Fibroblast of lung (primary cell): ENCODE results near the gene MC5R. TPM values are rescaled to one million over a fixed set of nuclear protein-coding genes. Genes with fewer than 3 reads are reported as not detected.
A peak's percentile ranks its signal among the peaks of the same experiment; 100 is the strongest.

Source experiments
- DNase-seq, 2 donors: peaks; one replicate each; pipeline versions ENCODE4 v3.0.0 to v3.0.0-alpha.2; 2010; ENCODE audit warnings: low read depth in 2 of 2
- H2AFZ ChIP-seq: 2 replicates; pipeline ENCODE4 v1.5.1; 2012; ENCODE audit warnings: low read length, control low read depth, inconsistent platforms
- H3K27ac ChIP-seq: 2 replicates; pipeline ENCODE4 v1.5.1; 2011; ENCODE audit warnings: low read length, control low read depth; ENCODE audit not compliant: insufficient read depth
- H3K27me3 ChIP-seq: 2 replicates; pipeline ENCODE4 v1.5.1; 2011; ENCODE audit warnings: mild to moderate bottlenecking, low read length; ENCODE audit not compliant: control insufficient read depth, insufficient read depth
- H3K36me3 ChIP-seq: 2 replicates; pipeline ENCODE4 v1.5.1; 2011; ENCODE audit warnings: low read length; ENCODE audit not compliant: control insufficient read depth, insufficient read depth
- H3K4me1 ChIP-seq: 2 replicates; pipeline ENCODE4 v1.5.1; 2011; ENCODE audit warnings: low read length; ENCODE audit not compliant: control insufficient read depth, insufficient read depth; ENCODE audit errors: extremely low read depth
- H3K4me2 ChIP-seq: 2 replicates; pipeline ENCODE4 v1.5.1; 2011; ENCODE audit warnings: low read length, control low read depth; ENCODE audit not compliant: insufficient read depth; ENCODE audit errors: extremely low read depth
- H3K4me3 ChIP-seq, 4 experiments: fragments of 200-600 bp in 1 of 4; sonication (generic) in 1 of 4; replicated peaks in 1 of 4; 2 replicates each; pipeline ENCODE4 v1.5.1; 2011 to 2016; ENCODE audit warnings: low read length in 4 of 4, low read depth in 3 of 4, mild to moderate bottlenecking in 3 of 4, control low read depth in 2 of 4, inconsistent platforms in 1 of 4, mixed read lengths in 1 of 4; ENCODE audit not compliant: insufficient read depth in 1 of 4; ENCODE audit errors: control extremely low read depth in 1 of 4
- H3K79me2 ChIP-seq: 2 replicates; pipeline ENCODE4 v1.5.1; 2012; ENCODE audit warnings: mild to moderate bottlenecking, low read length, inconsistent platforms; ENCODE audit not compliant: control insufficient read depth, insufficient read depth
- H3K9ac ChIP-seq: 2 replicates; pipeline ENCODE4 v1.5.1; 2011; ENCODE audit warnings: mild to moderate bottlenecking, low read length, control low read depth; ENCODE audit not compliant: insufficient read depth
- H3K9me3 ChIP-seq: 2 replicates; pipeline ENCODE4 v1.5.1; 2012; ENCODE audit warnings: low read depth, low read length; ENCODE audit not compliant: control insufficient read depth, insufficient read depth
- H4K20me1 ChIP-seq: 2 replicates; pipeline ENCODE4 v1.5.1; 2011; ENCODE audit warnings: low read length; ENCODE audit not compliant: control insufficient read depth, insufficient read depth; ENCODE audit errors: extremely low read depth
- EZH2 ChIP-seq: IDR thresholded peaks from 2 replicates; pipeline ENCODE4 v1.5.1; 2012; ENCODE audit warnings: low read length, control low read depth, mild to moderate bottlenecking; ENCODE audit errors: missing control alignments
- polyA plus RNA-seq, 2 donors: library from polyadenylated mRNA; depleted of rRNA in 1 of 2; stranded (reverse) in 1 of 2; unstranded in 1 of 2; fragments of >200 nt; gene quantifications; 2 replicates each; pipeline ENCODE4 v1.2.1, GENCODE V29; 2011 to 2012; ENCODE audit warnings: missing spikeins in 1 of 2
- total RNA-seq: library from RNA; depleted of rRNA; stranded (reverse); fragments of >200 nt; gene quantifications from 2 replicates; pipeline ENCODE4 v1.2.1, GENCODE V29; 2014
- TF ChIP-seq, protein P1 (sequence below), 2 donors: IDR thresholded peaks in 1 of 2; conservative IDR thresholded peaks in 1 of 2; 1 replicate in 1 of 2; 2 replicates in 1 of 2; pipeline ENCODE4 v1.5.1; 2011 to 2012; ENCODE audit warnings: low read length in 2 of 2, control low read depth in 1 of 2, inconsistent platforms in 1 of 2, low read depth in 1 of 2, mild to moderate bottlenecking in 1 of 2

The MC5R gene
- total and polyA plus RNA-seq, 2 donors (not counting 1 experiment from before 2014, with no cell fraction given), result not detected

GRCh38 chr18:13813271-13813849 lies 10.6 kb upstream of the MC5R start:
- Histone ChIP-seq H4K20me1 (no peaks in the 10 kb centered on the region), H3K27me3 (peaks cover 2% of the 10 kb centered on the region), H3K27ac (no peak overlapping the region), H3K4me3 (no peak overlapping the region), H3K4me1 (no peaks in the 10 kb centered on the region), H2AFZ (no peak overlapping the region), H3K9me3 (no peaks in the 10 kb centered on the region), H3K9ac (no peak overlapping the region), H3K36me3 (no peaks in the 10 kb centered on the region), H3K79me2 (no peaks in the 10 kb centered on the region), H3K4me2 (no peak overlapping the region)
- TF ChIP-seq, protein P1, sequence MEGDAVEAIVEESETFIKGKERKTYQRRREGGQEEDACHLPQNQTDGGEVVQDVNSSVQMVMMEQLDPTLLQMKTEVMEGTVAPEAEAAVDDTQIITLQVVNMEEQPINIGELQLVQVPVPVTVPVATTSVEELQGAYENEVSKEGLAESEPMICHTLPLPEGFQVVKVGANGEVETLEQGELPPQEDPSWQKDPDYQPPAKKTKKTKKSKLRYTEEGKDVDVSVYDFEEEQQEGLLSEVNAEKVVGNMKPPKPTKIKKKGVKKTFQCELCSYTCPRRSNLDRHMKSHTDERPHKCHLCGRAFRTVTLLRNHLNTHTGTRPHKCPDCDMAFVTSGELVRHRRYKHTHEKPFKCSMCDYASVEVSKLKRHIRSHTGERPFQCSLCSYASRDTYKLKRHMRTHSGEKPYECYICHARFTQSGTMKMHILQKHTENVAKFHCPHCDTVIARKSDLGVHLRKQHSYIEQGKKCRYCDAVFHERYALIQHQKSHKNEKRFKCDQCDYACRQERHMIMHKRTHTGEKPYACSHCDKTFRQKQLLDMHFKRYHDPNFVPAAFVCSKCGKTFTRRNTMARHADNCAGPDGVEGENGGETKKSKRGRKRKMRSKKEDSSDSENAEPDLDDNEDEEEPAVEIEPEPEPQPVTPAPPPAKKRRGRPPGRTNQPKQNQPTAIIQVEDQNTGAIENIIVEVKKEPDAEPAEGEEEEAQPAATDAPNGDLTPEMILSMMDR (conservative IDR thresholded peaks at IDR 0.05 in 1 of 2, IDR thresholded peaks at IDR 0.05 in 1 of 2; ENCODE audit: low read depth in 1 of 2, low read length in 2 of 2), result peak; percentile 88 to 95
- no peak for TF ChIP-seq EZH2
- DNase-seq, result peak; percentile 21 to 62

DNA sequence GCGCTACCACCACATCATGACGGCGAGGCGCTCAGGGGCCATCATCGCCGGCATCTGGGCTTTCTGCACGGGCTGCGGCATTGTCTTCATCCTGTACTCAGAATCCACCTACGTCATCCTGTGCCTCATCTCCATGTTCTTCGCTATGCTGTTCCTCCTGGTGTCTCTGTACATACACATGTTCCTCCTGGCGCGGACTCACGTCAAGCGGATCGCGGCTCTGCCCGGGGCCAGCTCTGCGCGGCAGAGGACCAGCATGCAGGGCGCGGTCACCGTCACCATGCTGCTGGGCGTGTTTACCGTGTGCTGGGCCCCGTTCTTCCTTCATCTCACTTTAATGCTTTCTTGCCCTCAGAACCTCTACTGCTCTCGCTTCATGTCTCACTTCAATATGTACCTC lies 2.3 kb downstream of the MC5R start:
- DNase-seq, result no peak
- Histone ChIP-seq H4K20me1 (no peaks in the 10 kb centered on the region), H2AFZ (no peak overlapping the region), H3K27me3 (no peaks in the 10 kb centered on the region), H3K79me2 (no peaks in the 10 kb centered on the region), H3K4me3 (no peak overlapping the region), H3K9me3 (no peaks in the 10 kb centered on the region), H3K27ac (no peak overlapping the region), H3K36me3 (no peaks in the 10 kb centered on the region), H3K9ac (no peak overlapping the region), H3K4me1 (no peaks in the 10 kb centered on the region), H3K4me2 (no peak overlapping the region)
- TF ChIP-seq, protein P1 (conservative IDR thresholded peaks at IDR 0.05 in 1 of 2, IDR thresholded peaks at IDR 0.05 in 1 of 2; ENCODE audit: low read depth in 1 of 2, low read length in 2 of 2), result no peak
- no peak for TF ChIP-seq EZH2

- no peaks in the 10 kb centered on the region for H4K20me1 ChIP-seq
- no peak overlapping the region for H3K9ac ChIP-seq
- DNase-seq, result no peak
- TF ChIP-seq EZH2, result no peak
- TF ChIP-seq, protein P1 (conservative IDR thresholded peaks at IDR 0.05 in 1 of 2, IDR thresholded peaks at IDR 0.05 in 1 of 2; ENCODE audit: low read depth in 1 of 2, low read length in 2 of 2), result no peak
- no peaks in the 10 kb centered on the region for H3K9me3 ChIP-seq
- H3K79me2 ChIP-seq, result no peaks in the 10 kb centered on the region
- H2AFZ ChIP-seq, result no peak overlapping the region
- H3K36me3 ChIP-seq, result no peaks in the 10 kb centered on the region
- H3K4me1 ChIP-seq, result no peaks in the 10 kb centered on the region
- no peaks in the 10 kb centered on the region for H3K27me3 ChIP-seq
- H3K27ac ChIP-seq, result no peak overlapping the region
- H3K4me3 ChIP-seq, result no peak overlapping the region
- H3K4me2 ChIP-seq, result no peak overlapping the region
Observed at GRCh38 chr18:13831864-13832508, 8.0 kb downstream of the MC5R start.
